Stimulated activated CD8-positive, alpha-beta memory T cell treated with anti-CD3 and anti-CD28 coated beads, Interleukin-7, amount 100 ng/mL, for 4 hours (primary cell): ENCODE data around the gene ADARB2.

Experiments
- DNase-seq, 2 donors: peaks; one replicate each; pipeline ENCODE4 v3.0.0-alpha.2; 2020; ENCODE audit warnings: low read depth in 2 of 2

The ADARB2 gene

GRCh38 chr10:1492641-1493040 lies 244.7 kb downstream of the ADARB2 start:
- DNase-seq, result no peak

GRCh38 chr10:1491901-1492300 lies 245.4 kb downstream of the ADARB2 start:
- no peak for DNase-seq

GRCh38 chr10:1489801-1490200 lies 247.5 kb downstream of the ADARB2 start:
- no peak for DNase-seq

GRCh38 chr10:1488970-1489548 lies 248.3 kb downstream of the ADARB2 start:
- no peak for DNase-seq

GRCh38 chr10:1486841-1487687 lies 250.3 kb downstream of the ADARB2 start:
- DNase-seq, result no peak

GRCh38 chr10:1485357-1485756 lies 252.0 kb downstream of the ADARB2 start:
- DNase-seq, result no peak

GRCh38 chr10:1483826-1484225 lies 253.5 kb downstream of the ADARB2 start:
- DNase-seq, result no peak

- no peak for DNase-seq
Measured at GRCh38 chr10:1483246-1483645, 254.1 kb downstream of the ADARB2 start.

- DNase-seq, result no peak
Measured at GRCh38 chr10:1477578-1477977, 259.7 kb downstream of the ADARB2 start.

GRCh38 chr10:1476455-1476803 lies 260.9 kb downstream of the ADARB2 start:
- DNase-seq, result no peak

- DNase-seq, result no peak
Measured at GRCh38 chr10:1475771-1476454, 261.4 kb downstream of the ADARB2 start.

GRCh38 chr10:1475098-1475591 lies 262.2 kb downstream of the ADARB2 start:
- no peak for DNase-seq

GRCh38 chr10:1474376-1475097 lies 262.8 kb downstream of the ADARB2 start:
- DNase-seq, result no peak

- no peak for DNase-seq
Measured at GRCh38 chr10:1473874-1474273, 263.5 kb downstream of the ADARB2 start.

- DNase-seq, result no peak
Measured at GRCh38 chr10:1472178-1472958, 265.0 kb downstream of the ADARB2 start.

GRCh38 chr10:1468811-1469210 lies 268.5 kb downstream of the ADARB2 start:
- DNase-seq, result no peak

GRCh38 chr10:1467334-1468076 lies 269.8 kb downstream of the ADARB2 start:
- DNase-seq, result no peak

GRCh38 chr10:1465993-1466764 lies 271.1 kb downstream of the ADARB2 start:
- no peak for DNase-seq

GRCh38 chr10:1465418-1465911 lies 271.9 kb downstream of the ADARB2 start:
- DNase-seq, result no peak
